Activated T-cell treated with anti-CD3 and anti-CD28 coated beads for 48 hours (primary cell): ENCODE results near the gene PDE3A.
"Not testable (repeated sequence)": the region's sequence is repeated elsewhere in the genome, so short reads cannot be mapped to it uniquely, and the experiment has no call there.

Experiments
- DNase-seq: peaks from one replicate; pipeline ENCODE4 v3.0.0-alpha.2; 2020; ENCODE audit warnings: low read depth

The PDE3A gene

GRCh38 chr12:20604408-20605067 is 236.2 kb downstream of the PDE3A start:
- DNase-seq = no peak

- DNase-seq = not testable (repeated sequence)
Observed at GRCh38 chr12:20615020-20615419, 246.7 kb downstream of the PDE3A start.

GRCh38 chr12:20616093-20616492 is 247.8 kb downstream of the PDE3A start:
- DNase-seq = no peak

- no peak for DNase-seq
Observed at GRCh38 chr12:20620261-20620660, 251.9 kb downstream of the PDE3A start.

GRCh38 chr12:20624718-20625117 is 256.4 kb downstream of the PDE3A start:
- DNase-seq = no peak

- DNase-seq = no peak
Observed at GRCh38 chr12:20625531-20625930, 257.2 kb downstream of the PDE3A start.

GRCh38 chr12:20627001-20627588 is 258.8 kb downstream of the PDE3A start:
- DNase-seq = no peak

- no peak for DNase-seq
Observed at GRCh38 chr12:20628226-20628787, 260.0 kb downstream of the PDE3A start.

GRCh38 chr12:20628999-20629398 is 260.7 kb downstream of the PDE3A start:
- DNase-seq = no peak

- DNase-seq = no peak
Observed at GRCh38 chr12:20629414-20630156, 261.2 kb downstream of the PDE3A start.

GRCh38 chr12:20631711-20632110 is 263.4 kb downstream of the PDE3A start:
- no peak for DNase-seq

GRCh38 chr12:20641106-20641505 is 272.8 kb downstream of the PDE3A start:
- no peak for DNase-seq

GRCh38 chr12:20643822-20644221 is 275.5 kb downstream of the PDE3A start:
- no peak for DNase-seq

- no peak for DNase-seq
Observed at GRCh38 chr12:20646239-20646827, 278.0 kb downstream of the PDE3A start.

- DNase-seq = no peak
Observed at GRCh38 chr12:20653871-20654270, 285.5 kb downstream of the PDE3A start.

GRCh38 chr12:20656600-20656999 is 288.3 kb downstream of the PDE3A start:
- DNase-seq = no peak

- no peak for DNase-seq
Observed at GRCh38 chr12:20657496-20657895, 289.2 kb downstream of the PDE3A start.

- DNase-seq = no peak
Observed at GRCh38 chr12:20681334-20681733, 313.0 kb downstream of the PDE3A start.

- DNase-seq = no peak
Observed at GRCh38 chr12:20695232-20695631, 326.9 kb downstream of the PDE3A start, which contains the start of gene SLCO1C1. Gene SLCO1C1 (plus strand): TSS chr12:20695332. CDS start chr12:20699577, 4,245 bp downstream.

GRCh38 chr12:20696181-20696905 is 328.0 kb downstream of the PDE3A start:
- DNase-seq = no peak

- DNase-seq = no peak
Observed at GRCh38 chr12:20701106-20701505, 332.8 kb downstream of the PDE3A start.

GRCh38 chr12:20704860-20705259 is 336.5 kb downstream of the PDE3A start:
- no peak for DNase-seq
